Tibial nerve (tissue), 4 donors: ENCODE results near the gene NUP54. TPM values are rescaled to one million over a fixed set of nuclear protein-coding genes. Genes with fewer than 3 reads are reported as not detected.
A peak's percentile ranks its signal among the peaks of the same experiment; 100 is the strongest.

Experiments used
- DNase-seq, 2 donors: peaks; one replicate each; pipeline ENCODE4 v3.0.0-alpha.2; 2019; ENCODE audit warnings: low spot score in 2 of 2
- H3K27ac ChIP-seq, 4 donors: fragments of 200-600 bp; sonication (generic) in 3 of 4; one replicate each; pipeline ENCODE4 v1.5.1; 2017 to 2019; ENCODE audit warnings: mild to moderate bottlenecking in 1 of 4
- H3K27me3 ChIP-seq, 2 donors: fragments of 200-600 bp; sonication (generic) in 1 of 2; one replicate each; pipeline versions ENCODE4 v1.5.1 to v1.6.0; 2017 to 2019
- H3K36me3 ChIP-seq, 3 donors: fragments of 200-600 bp; sonication (generic); one replicate each; pipeline ENCODE4 v1.5.1; 2018 to 2019
- H3K4me1 ChIP-seq, 4 donors: fragments of 200-600 bp; sonication (generic) in 3 of 4; one replicate each; pipeline ENCODE4 v1.5.1; 2017 to 2019
- H3K4me3 ChIP-seq, 4 donors: fragments of 200-600 bp; sonication (generic) in 3 of 4; one replicate each; pipeline ENCODE4 v1.5.1; 2017 to 2019; ENCODE audit warnings: mild to moderate bottlenecking in 1 of 4, moderate library complexity in 1 of 4
- H3K9me3 ChIP-seq, 4 donors: fragments of 200-600 bp; sonication (generic) in 3 of 4; one replicate each; pipeline ENCODE4 v1.5.1; 2017 to 2019
- CTCF ChIP-seq, 5 experiments: fragments of 200-600 bp in 3 of 5; fragments of 450-650 bp in 2 of 5; sonication (generic) in 3 of 5; IDR thresholded peaks; one replicate each; pipeline ENCODE4 v1.5.1; 2016 to 2019; ENCODE audit warnings: antibody characterized with exemption in 5 of 5, mild to moderate bottlenecking in 3 of 5, moderate library complexity in 2 of 5
- EP300 ChIP-seq, 2 donors: sonication (generic); formaldehyde crosslinking; IDR thresholded peaks; one replicate each; pipeline ENCODE4 v1.6.1; 2017; ENCODE audit warnings: antibody characterized with exemption in 2 of 2, mild to moderate bottlenecking in 1 of 2
- POLR2A ChIP-seq, 2 donors: fragments of 450-650 bp; IDR thresholded peaks; one replicate each; pipeline ENCODE4 v1.6.1; 2017; ENCODE audit warnings: antibody characterized with exemption in 2 of 2, mild to moderate bottlenecking in 2 of 2, moderate library complexity in 2 of 2
- WGBS, 2 donors: methylation state at CpG; one replicate each; pipeline ENCODE4 v1.1.5; 2018; 5-methylcytosine and 5-hydroxymethylcytosine counted together
- total RNA-seq, 4 donors: library from RNA; depleted of rRNA; stranded (reverse); fragments of >200 nt; gene quantifications; one replicate each; pipeline ENCODE4 v1.1.0, GENCODE V29; 2016

The NUP54 gene
- total RNA-seq, 4 donors from 2014 or later, result 27.5 to 39.6 (median 31.8) TPM

- Histone ChIP-seq H3K36me3 (no peaks in the 10 kb centered on the region), H3K27me3 (no peaks in the 10 kb centered on the region), H3K4me1 (peaks cover 0 to 6% (median 2%) of the 10 kb centered on the region in 4 donors), H3K4me3 (no peak overlapping the region), H3K9me3 (no peaks in the 10 kb centered on the region), H3K27ac (no peak overlapping the region)
- no peak for DNase-seq
- 59 to 64% methylated on average over 4 of the region's 4 CpGs for whole genome bisulfite sequencing, 2 donors
- TF ChIP-seq POLR2A (IDR thresholded peaks at IDR 0.05), result no peak
- TF ChIP-seq CTCF (IDR thresholded peaks at IDR 0.05), result no peak
- TF ChIP-seq EP300 (IDR thresholded peaks at IDR 0.05), result no peak
Measured at GRCh38 chr4:76078033-76078613, 70.1 kb downstream of the NUP54 start.

- Histone ChIP-seq H3K4me1 (peaks cover 0 to 6% (median 2%) of the 10 kb centered on the region in 4 donors), H3K36me3 (no peaks in the 10 kb centered on the region), H3K27ac (peak overlapping the region in 3 of 4 donors; percentile 2 to 69 (median 37)), H3K4me3 (no peak overlapping the region), H3K9me3 (no peaks in the 10 kb centered on the region), H3K27me3 (no peaks in the 10 kb centered on the region)
- TF ChIP-seq POLR2A (IDR thresholded peaks at IDR 0.05) (no peak), EP300 (IDR thresholded peaks at IDR 0.05) (no peak), CTCF (IDR thresholded peaks at IDR 0.05) (no peak)
- 31 to 32% methylated on average over 4 of the region's 4 CpGs for WGBS, 2 donors
- DNase-seq, result no peak
Measured at GRCh38 chr4:76074993-76075600, 73.1 kb downstream of the NUP54 start.

- no peak for DNase-seq
- H3K9me3 ChIP-seq, result no peaks in the 10 kb centered on the region
- TF ChIP-seq EP300 (IDR thresholded peaks at IDR 0.05) (peak in 1 of 2 donors; percentile 13), CTCF (IDR thresholded peaks at IDR 0.05) (no peak), POLR2A (IDR thresholded peaks at IDR 0.05) (no peak)
- no peaks in the 10 kb centered on the region for H3K27me3 ChIP-seq
- H3K4me3 ChIP-seq, result no peak within 1 kb of the TSS
- peak within 1 kb of the TSS in 3 of 4 donors; percentile 8 to 69 (median 37) for H3K27ac ChIP-seq
- WGBS, 2 donors, result 29 to 30% methylated on average over 1 of the region's 1 CpG
- no peaks in the 10 kb centered on the region for H3K36me3 ChIP-seq
- H3K4me1 ChIP-seq, result peaks cover 0 to 6% (median 2%) of the 10 kb centered on the region in 4 donors
Measured at GRCh38 chr4:76074468-76074867, 73.7 kb downstream of the NUP54 start, which contains the start of gene ART3. Gene ART3, plus strand, starts transcription at chr4:76074709. Its CDS starts 1,181 bp downstream, at chr4:76075890.

- Histone ChIP-seq H3K4me1 (peaks cover 0 to 6% (median 2%) of the 10 kb centered on the region in 4 donors), H3K36me3 (no peaks in the 10 kb centered on the region), H3K27me3 (no peaks in the 10 kb centered on the region), H3K27ac (peak overlapping the region in 1 of 4 donors; percentile 46), H3K4me3 (no peak overlapping the region), H3K9me3 (no peaks in the 10 kb centered on the region)
- DNase-seq, result no peak
- TF ChIP-seq EP300 (IDR thresholded peaks at IDR 0.05) (no peak), POLR2A (IDR thresholded peaks at IDR 0.05) (no peak), CTCF (IDR thresholded peaks at IDR 0.05) (no peak)
- WGBS, 2 donors, result 63 to 71% methylated on average over 4 of the region's 4 CpGs
Measured at GRCh38 chr4:76072760-76073159, 75.4 kb downstream of the NUP54 start.

GRCh38 chr4:76067652-76068286 lies 80.4 kb downstream of the NUP54 start:
- Histone ChIP-seq H3K36me3 (no peaks in the 10 kb centered on the region), H3K27me3 (no peaks in the 10 kb centered on the region), H3K4me1 (no peaks in the 10 kb centered on the region), H3K27ac (peak overlapping the region in 1 of 4 donors; percentile 26), H3K4me3 (no peak overlapping the region), H3K9me3 (no peaks in the 10 kb centered on the region)
- 0 to 3% methylated on average over 2 of the region's 2 CpGs for WGBS, 2 donors
- no peak for TF ChIP-seq POLR2A (IDR thresholded peaks at IDR 0.05)
- peak; percentile 70 to 82 (median 76) for TF ChIP-seq CTCF (IDR thresholded peaks at IDR 0.05)
- TF ChIP-seq EP300 (IDR thresholded peaks at IDR 0.05), result no peak
- DNase-seq, result peak; percentile 56 to 91
